HG02763 (cell line): Measurements from ENCODE around the gene CNTN1.

Source experiments
- ATAC-seq: cut with Tn5 transposase; IDR thresholded peaks from one replicate; pipeline ENCODE4 v1.9.1; 2021; ENCODE audit warnings: mild to moderate bottlenecking, moderate library complexity; ENCODE audit not compliant: unreplicated experiment

CNTN1 gene

DNA sequence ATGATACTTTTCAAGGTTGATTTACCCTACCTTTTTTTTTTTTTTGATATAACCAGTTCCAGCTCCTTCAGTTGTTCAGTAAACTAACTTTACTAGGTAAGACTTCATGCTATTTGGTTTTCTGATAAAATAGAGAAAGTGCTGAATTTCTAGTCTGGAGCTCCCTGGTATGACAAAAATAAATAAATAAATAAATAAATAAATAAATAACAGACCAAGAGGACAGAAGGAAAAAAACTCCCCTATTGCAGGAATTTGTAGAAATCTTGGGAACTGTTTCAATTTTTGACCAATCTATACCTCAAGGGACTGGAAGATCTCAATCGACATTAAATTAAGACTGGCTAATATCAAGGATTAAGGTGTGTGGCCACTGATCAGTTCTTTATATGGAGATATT lies 265.2 kb downstream of the CNTN1 start:
- ATAC-seq, result no peak

DNA sequence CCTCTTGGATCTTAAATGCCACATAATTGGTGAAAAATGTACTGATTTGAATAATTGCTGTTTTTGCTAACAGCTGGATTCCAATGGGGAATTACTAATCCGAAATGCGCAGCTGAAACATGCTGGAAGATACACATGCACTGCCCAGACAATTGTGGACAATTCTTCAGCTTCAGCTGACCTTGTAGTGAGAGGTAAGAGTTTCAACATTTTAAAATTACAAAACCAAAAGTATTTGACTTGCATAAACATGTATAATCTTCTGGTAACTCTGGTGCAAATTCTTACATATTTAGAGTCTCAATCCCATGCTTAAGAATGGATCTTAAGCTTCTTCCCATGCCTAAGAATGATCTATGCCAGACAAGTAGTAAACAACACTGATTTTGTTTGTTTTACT lies 266.8 kb downstream of the CNTN1 start:
- no peak for ATAC-seq

DNA sequence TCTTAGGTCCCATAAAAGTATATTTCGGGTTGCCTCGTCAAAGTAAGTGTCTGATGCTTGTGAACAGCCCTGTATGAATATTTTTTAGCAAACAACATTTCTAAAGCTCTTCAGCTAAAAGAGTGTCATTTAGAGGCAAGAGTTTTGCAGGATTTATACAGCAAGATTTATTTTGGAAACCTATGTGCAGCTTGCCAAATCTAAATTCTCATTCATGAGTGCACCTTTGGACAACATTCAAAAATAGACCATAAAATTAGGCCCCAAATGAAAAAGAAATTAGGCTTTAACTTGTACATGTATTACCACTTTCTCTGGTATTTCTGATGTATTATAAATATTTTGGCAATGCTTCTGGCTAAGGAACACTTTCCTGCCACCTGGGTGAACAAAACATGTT lies 271.5 kb downstream of the CNTN1 start:
- no peak for ATAC-seq

DNA sequence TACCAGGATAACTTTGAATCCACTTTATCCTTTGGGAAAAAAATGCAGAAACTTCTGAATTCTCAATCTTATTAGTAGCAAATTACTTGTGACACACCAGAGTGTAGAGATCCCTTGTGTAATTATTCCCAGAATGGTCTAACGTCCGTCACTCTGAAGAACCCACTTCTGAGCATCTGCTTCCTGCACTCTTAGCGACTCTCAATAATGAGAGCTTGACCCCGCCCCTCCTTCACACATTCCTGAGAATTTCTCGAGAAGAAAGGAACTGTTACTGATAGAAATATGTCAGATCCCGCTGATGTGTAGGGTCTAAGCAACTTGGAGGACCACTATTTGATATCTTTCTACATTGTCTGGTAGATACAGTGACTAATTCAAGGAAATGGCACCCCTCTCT lies 277.6 kb downstream of the CNTN1 start:
- ATAC-seq, result no peak

DNA sequence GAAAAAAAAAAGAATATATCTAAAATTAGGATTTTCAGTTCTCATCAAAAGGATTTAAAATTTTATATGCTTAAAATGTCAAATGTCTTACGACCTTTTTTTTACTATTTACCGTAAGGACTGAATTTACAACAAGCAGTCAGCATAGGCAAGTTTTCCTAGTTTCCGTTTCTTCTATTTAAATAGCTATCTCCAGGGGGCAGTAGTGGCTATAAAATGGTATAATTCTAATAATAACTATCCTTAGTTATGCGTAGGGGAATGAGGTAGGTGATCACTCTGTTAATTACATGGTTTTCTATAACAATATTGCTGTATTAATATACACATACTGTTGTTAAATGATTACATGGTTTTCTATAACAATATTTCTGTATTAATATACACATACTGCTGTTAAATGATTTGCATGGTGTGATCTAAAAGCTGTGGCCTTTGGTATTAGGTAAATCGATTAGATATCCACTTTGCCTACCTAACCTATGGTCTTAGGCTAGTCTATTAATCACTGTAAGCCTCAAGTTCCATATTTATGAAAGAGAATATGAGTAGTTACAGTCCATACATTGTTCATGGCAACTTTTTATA lies 278.2 kb downstream of the CNTN1 start:
- no peak for ATAC-seq

DNA sequence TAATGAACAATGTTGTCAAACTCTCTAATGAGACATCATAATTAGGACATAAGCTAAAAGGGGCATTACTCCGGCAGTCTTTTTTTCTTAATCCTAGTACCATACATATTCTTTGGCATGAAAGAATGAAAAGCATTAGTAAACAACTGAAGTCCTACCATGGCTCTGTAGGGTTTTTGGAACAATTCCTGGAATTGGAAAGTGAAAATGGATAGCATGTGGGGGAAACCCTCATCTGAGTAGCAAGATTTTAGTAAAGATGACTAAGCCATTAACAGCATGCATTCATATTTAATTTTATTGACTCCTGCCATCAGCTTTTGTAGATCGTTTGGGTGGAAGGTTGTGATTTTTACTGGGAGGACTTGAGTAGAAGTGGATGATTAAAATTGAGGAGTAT lies 279.7 kb downstream of the CNTN1 start:
- ATAC-seq, result no peak

DNA sequence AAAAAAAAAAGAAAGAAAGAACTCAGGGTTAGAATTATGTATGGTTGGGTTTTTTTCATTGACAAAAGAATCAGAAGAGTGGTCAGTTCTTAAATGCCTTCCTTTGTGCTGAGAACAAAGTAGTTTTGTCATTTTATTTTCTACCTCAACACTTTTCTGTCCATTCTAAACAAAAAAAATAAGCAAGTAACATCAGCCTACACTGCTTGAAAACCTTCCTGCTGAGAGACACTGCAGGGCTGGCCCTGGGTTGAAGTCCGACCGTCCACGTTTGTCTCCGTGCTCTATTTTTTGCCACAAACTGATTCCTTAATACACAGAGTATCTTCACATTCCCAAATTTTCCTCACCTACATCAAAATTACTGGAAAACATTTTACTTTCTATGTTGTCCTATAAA lies 284.3 kb downstream of the CNTN1 start:
- ATAC-seq, result no peak

DNA sequence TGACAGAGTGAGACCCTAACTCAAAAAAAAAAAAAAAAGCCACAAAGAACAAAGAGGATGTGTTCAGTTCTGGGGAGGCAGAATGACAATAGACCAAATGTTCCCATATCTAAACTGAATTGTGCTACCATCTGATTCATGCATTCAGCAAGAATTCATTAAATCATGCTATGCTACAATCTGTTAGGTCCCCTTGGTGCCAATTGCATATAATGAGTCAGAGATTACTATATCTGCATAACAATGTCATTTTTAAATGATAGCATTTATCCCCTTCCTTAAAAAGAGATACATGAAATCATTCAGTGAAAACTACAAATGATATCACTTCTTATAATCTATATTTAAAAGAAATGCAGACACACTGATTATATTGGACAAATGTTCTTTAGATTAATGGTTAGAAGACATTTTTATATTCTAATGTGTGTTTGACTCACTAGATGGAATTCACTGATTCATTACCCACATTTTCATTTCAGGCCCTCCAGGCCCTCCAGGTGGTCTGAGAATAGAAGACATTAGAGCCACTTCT lies 288.3 kb downstream of the CNTN1 start:
- ATAC-seq, result no peak

DNA sequence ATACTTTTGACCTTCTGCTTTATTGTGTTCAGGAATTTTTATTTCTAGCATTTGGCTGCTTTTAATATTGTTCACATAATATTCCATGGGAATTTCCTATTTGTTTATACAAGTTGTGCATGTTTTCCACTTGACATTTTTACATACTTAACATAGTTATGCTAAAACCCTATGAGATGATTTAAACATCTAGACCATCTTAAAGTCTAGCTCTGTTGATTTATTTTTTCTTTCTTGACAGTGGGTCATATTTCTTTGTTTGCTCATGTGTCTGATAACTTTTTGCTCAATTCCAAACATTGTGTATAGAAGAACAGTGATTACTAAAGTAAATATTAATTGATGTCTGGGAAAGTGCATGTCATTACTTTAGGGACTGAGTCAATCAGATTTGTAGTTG lies 293.8 kb downstream of the CNTN1 start:
- ATAC-seq, result no peak

DNA sequence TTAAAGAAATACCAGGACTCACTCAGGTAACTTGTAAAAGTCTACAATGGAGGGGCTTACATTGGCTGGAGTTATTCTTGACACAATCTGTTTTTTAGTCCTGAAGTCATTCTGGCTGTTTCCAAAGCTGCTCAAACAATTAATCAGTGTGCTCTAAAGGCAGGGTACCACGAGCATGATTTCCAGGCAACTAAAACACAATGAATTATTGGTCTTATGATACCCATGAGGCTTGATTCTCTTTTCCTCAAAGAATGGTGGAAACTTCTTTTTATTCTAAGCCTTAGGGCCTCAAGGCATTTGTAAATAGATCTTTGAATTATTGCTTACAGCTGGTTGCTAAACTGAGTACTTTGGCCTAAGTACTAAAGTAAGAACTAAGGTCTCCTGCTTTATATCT lies 296.1 kb downstream of the CNTN1 start:
- ATAC-seq, result no peak

DNA sequence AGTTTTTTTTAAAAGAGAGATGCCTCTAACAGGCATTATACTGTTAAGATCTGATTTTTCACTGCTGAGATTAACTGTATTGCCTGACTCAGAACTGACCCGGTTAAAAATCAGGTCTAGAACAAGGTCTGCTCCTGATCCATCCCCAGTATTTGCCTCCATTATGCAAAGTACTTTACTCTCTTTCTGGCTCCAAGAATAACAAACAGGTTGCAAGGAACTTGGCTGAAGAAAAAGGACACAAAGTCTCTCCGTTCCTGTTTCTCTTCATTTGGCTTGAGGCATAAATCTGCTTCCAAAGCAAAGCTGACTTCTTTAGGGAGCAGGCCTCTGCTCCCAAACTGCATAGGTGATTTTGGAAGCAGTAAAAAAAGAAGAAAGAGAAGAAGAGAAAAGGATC lies 296.6 kb downstream of the CNTN1 start:
- no peak for ATAC-seq

DNA sequence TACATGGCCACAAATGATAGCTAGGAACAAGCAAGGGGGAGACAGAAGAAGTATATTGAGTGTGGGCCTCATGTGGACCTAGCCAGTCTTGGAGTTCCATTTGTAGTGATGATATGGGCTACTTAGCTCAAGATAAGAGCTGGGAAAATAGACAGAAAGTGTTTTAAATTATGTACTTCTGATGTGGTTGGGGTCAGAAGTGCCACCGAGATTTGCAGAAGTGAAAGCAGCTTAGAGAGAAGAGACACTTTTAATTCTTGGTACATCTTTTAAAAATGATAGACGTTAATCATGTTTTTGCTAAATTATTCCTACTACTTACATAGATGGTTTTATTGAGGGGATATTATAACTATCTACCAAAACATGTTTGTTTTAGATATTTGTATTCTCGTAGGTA lies 297.5 kb downstream of the CNTN1 start:
- no peak for ATAC-seq

DNA sequence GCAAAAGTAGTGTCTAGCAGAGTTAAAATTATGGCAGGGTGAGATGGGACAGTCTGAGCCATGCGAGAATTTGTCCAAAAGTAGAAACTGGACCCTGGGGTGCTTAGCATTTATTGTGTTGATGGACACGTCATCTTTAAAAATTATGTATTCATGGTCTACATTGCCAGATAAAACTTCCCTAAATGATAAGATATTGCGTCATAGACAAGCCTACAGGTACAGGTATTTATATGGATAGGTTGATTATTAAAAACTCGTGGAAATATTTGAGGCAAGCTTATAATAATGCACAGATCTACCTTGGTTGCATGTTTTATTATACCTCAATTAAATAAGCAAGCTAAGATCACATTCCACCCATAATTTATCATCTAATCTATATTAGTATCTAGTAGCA lies 299.9 kb downstream of the CNTN1 start:
- no peak for ATAC-seq

DNA sequence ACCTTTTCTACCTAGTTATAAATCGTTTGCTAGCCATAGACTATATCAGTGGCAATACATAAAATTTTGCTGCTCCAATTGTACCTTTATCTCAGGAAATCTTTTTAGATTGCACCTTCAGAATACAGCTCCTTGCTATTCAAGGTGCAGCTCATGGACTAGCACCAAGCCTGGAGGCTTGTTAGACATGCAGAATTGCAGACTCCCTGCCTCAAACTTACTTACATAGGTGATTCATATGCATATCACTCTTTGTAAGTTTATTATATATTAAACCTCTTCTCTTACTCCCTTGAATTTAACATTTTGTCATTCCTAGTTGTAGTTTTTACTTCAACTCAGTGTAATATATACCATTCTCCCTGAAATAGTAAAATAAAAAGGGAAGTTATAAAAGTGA lies 300.4 kb downstream of the CNTN1 start:
- no peak for ATAC-seq

DNA sequence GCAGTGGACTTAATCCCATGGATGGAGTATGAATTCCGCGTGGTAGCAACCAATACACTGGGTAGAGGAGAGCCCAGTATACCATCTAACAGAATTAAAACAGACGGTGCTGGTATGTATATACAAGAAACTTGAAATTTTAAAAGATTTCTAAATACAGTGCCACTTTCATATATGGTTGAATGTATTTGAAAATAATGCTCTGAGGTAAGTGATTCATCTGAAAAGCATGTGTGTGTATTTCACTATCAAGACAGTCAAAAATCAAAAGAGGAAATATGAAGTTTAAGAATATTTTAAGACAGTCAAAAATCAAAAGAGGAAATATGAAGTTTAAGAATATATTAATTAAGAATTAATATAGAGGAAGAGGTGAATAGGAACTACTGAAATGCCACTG lies 300.9 kb downstream of the CNTN1 start:
- ATAC-seq, result no peak

DNA sequence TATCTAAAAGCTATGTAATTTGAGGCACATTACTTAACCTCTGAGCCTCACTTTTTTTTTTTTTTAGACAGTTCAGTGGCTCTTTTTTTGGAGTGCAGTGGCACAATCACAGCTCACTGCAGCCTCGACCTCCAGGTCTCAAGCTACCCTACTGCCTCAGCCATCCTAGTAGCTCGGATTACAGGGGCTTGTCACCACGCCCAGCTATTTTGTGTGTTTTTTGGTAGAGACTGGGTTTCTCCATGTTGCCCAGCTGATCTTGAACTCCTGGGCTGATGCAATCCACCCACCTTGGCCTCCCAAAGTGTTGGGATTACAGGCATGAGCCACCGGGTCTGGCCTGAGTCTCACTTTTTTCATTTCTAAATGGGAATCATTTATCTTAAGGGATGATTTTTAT lies 303.9 kb downstream of the CNTN1 start:
- ATAC-seq, result no peak

DNA sequence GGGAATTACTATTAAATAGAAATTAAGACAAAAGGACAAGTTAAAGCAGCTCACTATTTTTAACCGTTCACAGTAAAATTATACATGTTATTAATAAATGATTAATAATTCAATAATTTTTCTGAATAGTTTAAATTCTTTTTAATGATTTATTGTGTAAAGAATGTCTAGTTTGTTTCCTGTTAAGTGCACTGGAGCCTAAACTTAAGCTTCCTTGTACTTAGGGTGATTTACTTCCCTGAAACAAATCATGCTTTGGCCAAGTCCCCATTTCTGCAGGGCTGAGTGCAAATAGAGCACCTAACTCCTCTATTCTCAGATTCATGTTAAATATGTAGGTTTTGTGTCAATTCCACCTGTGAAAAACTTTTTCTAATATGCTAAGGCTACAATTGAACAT lies 307.0 kb downstream of the CNTN1 start:
- no peak for ATAC-seq

DNA sequence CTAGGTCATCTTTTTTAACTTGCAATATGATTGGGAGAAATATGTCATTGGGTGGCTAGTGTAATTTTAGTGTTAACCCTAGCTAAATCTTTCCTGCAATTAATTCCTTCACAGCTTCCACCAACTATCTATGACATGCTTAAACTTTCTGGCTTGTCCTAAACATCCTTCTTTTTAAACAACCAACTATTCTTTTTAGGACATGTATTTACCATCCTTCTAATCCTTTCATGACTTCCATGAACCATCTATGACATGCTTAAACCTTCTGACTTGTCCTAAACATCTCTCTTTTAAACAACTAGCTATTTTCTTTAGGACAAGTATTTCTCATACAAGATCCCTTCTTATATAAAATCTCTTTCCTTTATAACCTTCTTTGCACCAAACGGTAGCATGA lies 316.2 kb downstream of the CNTN1 start:
- ATAC-seq, result no peak

DNA sequence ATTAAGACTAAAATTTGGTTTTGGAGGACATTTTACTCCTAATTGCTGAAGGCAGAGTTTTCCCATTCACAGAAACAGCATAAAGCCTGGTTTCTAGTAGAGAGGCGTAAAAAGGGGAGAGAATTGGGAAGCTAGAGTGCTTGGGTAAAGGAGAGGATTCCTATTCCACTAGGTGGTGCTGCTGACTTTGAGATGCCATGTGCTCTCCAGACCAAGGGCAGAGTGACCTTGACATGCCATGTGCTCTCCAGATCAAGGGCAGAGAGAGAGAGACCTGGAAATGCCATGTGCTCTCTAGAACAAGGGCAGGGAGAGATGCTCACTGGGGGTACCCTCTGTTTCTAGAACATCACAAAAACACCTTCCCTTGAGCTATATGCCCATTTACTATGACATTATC lies 319.7 kb downstream of the CNTN1 start:
- ATAC-seq, result no peak

DNA sequence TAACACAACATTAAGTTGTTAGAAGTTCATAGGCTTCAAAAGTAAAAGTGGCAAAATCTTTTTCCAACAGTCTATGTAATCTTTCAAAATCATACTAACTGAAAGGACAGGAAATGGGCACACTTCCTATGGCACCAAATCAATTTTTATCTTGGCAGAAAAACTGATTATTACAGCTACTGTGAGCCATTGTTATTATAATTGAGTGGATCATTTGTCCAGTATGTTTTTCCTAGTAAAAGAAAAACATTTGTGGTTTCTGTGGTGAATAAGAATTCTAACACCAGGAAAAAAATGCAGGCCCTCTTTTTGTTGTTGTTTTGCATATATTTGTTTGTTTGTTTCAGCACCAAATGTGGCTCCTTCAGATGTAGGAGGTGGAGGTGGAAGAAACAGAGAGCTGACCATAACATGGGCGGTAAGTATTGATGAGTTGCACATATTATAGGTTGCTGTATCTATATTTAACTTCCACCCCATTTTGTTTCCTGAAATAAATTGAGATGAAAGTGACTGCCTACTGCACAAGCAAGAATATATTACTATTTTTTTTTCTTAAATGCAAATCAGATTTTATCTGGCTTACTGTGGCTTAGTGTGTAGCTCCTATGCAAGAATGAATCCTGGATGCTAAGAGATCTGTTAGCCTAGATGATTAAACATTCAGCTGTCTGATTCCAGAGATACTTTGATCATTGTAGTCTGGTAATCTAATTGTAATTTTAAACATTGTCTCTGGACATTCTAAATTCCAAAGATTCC lies 321.8 kb downstream of the CNTN1 start:
- no peak for ATAC-seq

DNA sequence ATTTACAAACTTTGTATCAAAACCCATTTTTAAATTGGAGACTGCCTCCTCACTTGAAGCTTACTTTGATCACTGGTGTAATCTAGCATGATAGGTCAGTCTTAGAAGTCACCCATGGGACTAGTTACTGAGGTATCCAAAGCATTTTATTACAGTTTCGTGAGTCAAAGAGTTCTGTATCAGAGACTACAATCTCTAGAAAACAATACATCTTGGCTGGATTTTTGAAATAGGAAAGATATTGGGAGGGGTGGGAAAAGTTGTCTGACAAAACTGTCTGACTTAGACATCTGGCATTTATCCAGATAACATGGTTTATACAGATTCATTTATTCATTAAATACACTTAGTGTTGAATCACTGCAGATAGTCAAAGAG lies 322.4 kb downstream of the CNTN1 start:
- no peak for ATAC-seq

DNA sequence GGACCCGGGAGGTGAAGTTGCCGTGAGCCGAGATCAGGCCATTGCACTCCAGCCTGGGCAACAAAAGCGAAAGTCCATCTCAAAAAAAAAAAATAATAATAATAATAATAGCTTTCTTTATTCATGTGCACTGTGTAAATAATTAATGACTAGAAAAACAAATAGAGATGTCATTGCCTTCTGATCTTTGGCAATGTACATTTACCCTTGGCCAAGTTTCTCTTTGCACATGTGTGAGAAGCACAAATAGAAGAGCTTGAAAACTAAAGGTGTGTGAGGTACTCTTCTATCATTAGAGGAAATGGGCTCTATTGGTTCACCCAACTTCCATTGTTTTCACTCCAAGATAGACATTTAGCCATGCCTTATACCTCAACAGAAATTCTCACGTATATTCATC lies 325.8 kb downstream of the CNTN1 start:
- ATAC-seq, result no peak

DNA sequence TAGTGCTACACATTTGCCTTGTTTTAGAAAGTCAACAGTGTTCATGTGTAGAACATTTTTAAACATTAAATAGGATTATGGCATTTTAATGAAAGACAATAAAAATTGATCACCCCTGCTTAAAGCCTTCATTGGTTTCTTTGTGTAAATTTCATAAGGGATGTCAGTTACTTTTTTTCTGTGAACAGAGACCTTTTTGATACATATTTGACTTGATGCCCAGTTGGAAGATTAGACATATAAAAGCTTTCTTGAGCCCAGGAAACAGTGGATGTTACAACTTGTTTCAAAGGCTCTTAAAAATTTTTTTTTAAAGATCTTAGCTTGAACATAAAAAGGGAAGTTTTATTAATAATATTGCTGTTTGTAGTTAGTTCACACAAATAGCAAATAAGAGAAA lies 327.2 kb downstream of the CNTN1 start:
- no peak for ATAC-seq
